ENCODE results near the gene HBZ.

- TF ChIP-seq CTCF (IDR thresholded peaks at IDR 0.05) (no peak), POLR2A (IDR thresholded peaks at IDR 0.05) (no peak)
Measured at GRCh38 chr16:142405-142967, 10.0 kb upstream of the HBZ start.

All from uterus (tissue), 2 donors.